Measurements from ENCODE around the gene TRANK1. TPM values are rescaled to one million over a fixed set of nuclear protein-coding genes. Genes with fewer than 3 reads are reported as not detected.

The TRANK1 gene
- total RNA-seq, 1 experiment from 2014 or later: 0.58 TPM

- H3F3A ChIP-seq (ENCODE audit: low read length, unreplicated experiment): no peaks in the 10 kb centered on the region
- ATAC-seq (no peak), DNase-seq (no peak)
- H3K36me3 ChIP-seq (ENCODE audit: low read depth, low read length): no peaks in the 10 kb centered on the region
- no TSS peak for BruUV-seq (replicated peaks)
- no peak overlapping the region for H3K27ac ChIP-seq (ENCODE audit: low read length)
- H3K9me2 ChIP-seq (replicated peaks; ENCODE audit: low read length): no peaks in the 10 kb centered on the region
- H2AFZ ChIP-seq (ENCODE audit: low read length): peak overlapping the region; percentile 99
- H3K79me2 ChIP-seq (ENCODE audit: low read length): no peaks in the 10 kb centered on the region
- H3K9ac ChIP-seq (ENCODE audit: low read length): peak overlapping the region; percentile 35; the same call in 1 of the 2 replicates
- ChIA-PET CTCF (interaction anchor here (0.5 kb wide), 1 partner anchor 16 kb away, joined by 3 read pairs; no protein-coding TSS in a partner anchor), POLR2A (ENCODE audit: unreplicated experiment) (no interaction called here)
- no peaks in the 10 kb centered on the region for H4K20me1 ChIP-seq (ENCODE audit: low read length)
- no peaks in the 10 kb centered on the region for H3K27me3 ChIP-seq (ENCODE audit: low read length)
- H3K4me3 ChIP-seq (ENCODE audit: low read length): peak overlapping the region; percentile 77
- no peak for TF ChIP-seq EZH2 (IDR thresholded peaks at IDR 0.05; ENCODE audit: low read length, unreplicated experiment)
- no peak for TF ChIP-seq CTCF (conservative IDR thresholded peaks at IDR 0.05; ENCODE audit: low read depth, low read length)
- no peak for TF ChIP-seq EZH2phosphoT487 (IDR thresholded peaks at IDR 0.05; ENCODE audit: borderline replicate concordance, low read length)
- H3K4me2 ChIP-seq (ENCODE audit: low read length): peak overlapping the region; percentile 100
- H3K9me3 ChIP-seq (ENCODE audit: low read length): no peaks in the 10 kb centered on the region
- H3K4me1 ChIP-seq (ENCODE audit: insufficient read depth, low read length): no peaks in the 10 kb centered on the region; the same call in 1 of the 2 replicates
- intact Hi-C loops (cut with micrococcal nuclease): no loop called here
These were observed 1.3 kb downstream of the TRANK1 start for GRCh38 chr3:36943601-36944000.

GRCh38 chr3:36942638-36943248, 2.1 kb downstream of the TRANK1 start:
- BruUV-seq (replicated peaks): no TSS peak
- Histone ChIP-seq H4K20me1 (ENCODE audit: low read length) (no peaks in the 10 kb centered on the region), H3K36me3 (ENCODE audit: low read depth, low read length) (no peaks in the 10 kb centered on the region), H3K9me3 (ENCODE audit: low read length) (no peaks in the 10 kb centered on the region), H3K4me3 (ENCODE audit: low read length) (no peak overlapping the region), H3K4me1 (ENCODE audit: insufficient read depth, low read length) (no peaks in the 10 kb centered on the region; the same call in 1 of the 2 replicates), H3K27me3 (ENCODE audit: low read length) (no peaks in the 10 kb centered on the region), H3F3A (ENCODE audit: low read length, unreplicated experiment) (no peaks in the 10 kb centered on the region), H3K4me2 (ENCODE audit: low read length) (no peak overlapping the region), H3K27ac (ENCODE audit: low read length) (no peak overlapping the region), H2AFZ (ENCODE audit: low read length) (no peak overlapping the region), H3K79me2 (ENCODE audit: low read length) (no peaks in the 10 kb centered on the region), H3K9me2 (replicated peaks; ENCODE audit: low read length) (no peaks in the 10 kb centered on the region), H3K9ac (ENCODE audit: low read length) (no peak overlapping the region)
- DNase-seq: no peak
- no peak for ATAC-seq
- TF ChIP-seq CTCF (conservative IDR thresholded peaks at IDR 0.05; ENCODE audit: low read depth, low read length) (no peak), EZH2 (IDR thresholded peaks at IDR 0.05; ENCODE audit: low read length, unreplicated experiment) (no peak), EZH2phosphoT487 (IDR thresholded peaks at IDR 0.05; ENCODE audit: borderline replicate concordance, low read length) (no peak)
- ChIA-PET CTCF (no interaction called here), POLR2A (ENCODE audit: unreplicated experiment) (no interaction called here)
- intact Hi-C loops (cut with micrococcal nuclease): no loop called here

GRCh38 chr3:36941658-36942057, 3.2 kb downstream of the TRANK1 start:
- ATAC-seq (no peak), DNase-seq (no peak)
- H3K9ac ChIP-seq (ENCODE audit: low read length): no peak overlapping the region
- no peak overlapping the region for H2AFZ ChIP-seq (ENCODE audit: low read length)
- no peaks in the 10 kb centered on the region for H3K9me3 ChIP-seq (ENCODE audit: low read length)
- BruUV-seq (replicated peaks): no TSS peak
- no peak overlapping the region for H3K4me2 ChIP-seq (ENCODE audit: low read length)
- no peaks in the 10 kb centered on the region for H3K36me3 ChIP-seq (ENCODE audit: low read depth, low read length)
- H3K4me3 ChIP-seq (ENCODE audit: low read length): no peak overlapping the region
- H3K79me2 ChIP-seq (ENCODE audit: low read length): no peaks in the 10 kb centered on the region
- ChIA-PET CTCF (no interaction called here), POLR2A (ENCODE audit: unreplicated experiment) (no interaction called here)
- no peaks in the 10 kb centered on the region for H3F3A ChIP-seq (ENCODE audit: low read length, unreplicated experiment)
- no peak overlapping the region for H3K27ac ChIP-seq (ENCODE audit: low read length)
- H3K4me1 ChIP-seq (ENCODE audit: insufficient read depth, low read length): no peaks in the 10 kb centered on the region; the same call in 1 of the 2 replicates
- TF ChIP-seq EZH2 (IDR thresholded peaks at IDR 0.05; ENCODE audit: low read length, unreplicated experiment) (no peak), EZH2phosphoT487 (IDR thresholded peaks at IDR 0.05; ENCODE audit: borderline replicate concordance, low read length) (no peak), CTCF (conservative IDR thresholded peaks at IDR 0.05; ENCODE audit: low read depth, low read length) (no peak)
- H3K27me3 ChIP-seq (ENCODE audit: low read length): no peaks in the 10 kb centered on the region
- H3K9me2 ChIP-seq (replicated peaks; ENCODE audit: low read length): no peaks in the 10 kb centered on the region
- H4K20me1 ChIP-seq (ENCODE audit: low read length): no peaks in the 10 kb centered on the region
- intact Hi-C loops (cut with micrococcal nuclease): no loop called here
